DND-41 (cell line): ENCODE results near the gene EPAS1.

Source experiments
- ATAC-seq: fragments of 200-7000 bp; cut with Tn5 transposase; 3 replicates; pipeline ENCODE4 v1.9.1; 2021; ENCODE audit warnings: low read depth; ENCODE audit not compliant: insufficient read depth
- DNase-seq: peaks from one replicate; pipeline ENCODE4 v3.0.0-alpha.2; 2020
- H2AFZ ChIP-seq: 2 replicates; pipeline ENCODE4 v1.6.0; 2012; ENCODE audit warnings: low read depth, low read length
- H3K27ac ChIP-seq: 2 replicates; pipeline ENCODE4 v1.5.1; 2012; ENCODE audit warnings: low read length, inconsistent platforms
- H3K27me3 ChIP-seq: fragments of 200-600 bp; sonication (generic); 2 replicates; pipeline ENCODE4 v1.6.0; 2012; ENCODE audit warnings: low read length, mild to moderate bottlenecking, inconsistent platforms; ENCODE audit not compliant: insufficient read depth, poor library complexity
- H3K36me3 ChIP-seq: 2 replicates; pipeline ENCODE4 v1.5.1; 2012; ENCODE audit warnings: low read length, inconsistent platforms; ENCODE audit not compliant: insufficient read depth
- H3K4me1 ChIP-seq: 2 replicates; pipeline ENCODE4 v1.5.1; 2012; ENCODE audit warnings: mild to moderate bottlenecking, low read length; ENCODE audit not compliant: insufficient read depth
- H3K4me2 ChIP-seq: 2 replicates; pipeline ENCODE4 v1.6.0; 2012; ENCODE audit warnings: mild to moderate bottlenecking, moderate library complexity, low read length, inconsistent platforms; ENCODE audit not compliant: insufficient read depth
- H3K4me3 ChIP-seq, 2 experiments: fragments of 200-600 bp in 1 of 2; shearing (Covaris generic) in 1 of 2; 2 replicates each; pipeline ENCODE4 v1.5.1; 2012 to 2016; ENCODE audit warnings: inconsistent platforms in 2 of 2, low read length in 2 of 2, mild to moderate bottlenecking in 2 of 2, low read depth in 1 of 2, moderate library complexity in 1 of 2
- H3K79me2 ChIP-seq: 2 replicates; pipeline ENCODE4 v1.6.0; 2012; ENCODE audit warnings: low read length, inconsistent platforms; ENCODE audit not compliant: insufficient read depth
- H3K9ac ChIP-seq: 2 replicates; pipeline ENCODE4 v1.6.0; 2012; ENCODE audit warnings: low read depth, mild to moderate bottlenecking, inconsistent platforms, low read length, moderate library complexity
- H3K9me3 ChIP-seq: 2 replicates; pipeline ENCODE4 v1.5.1; 2012; ENCODE audit warnings: low read length, moderate library complexity, mild to moderate bottlenecking, inconsistent platforms; ENCODE audit not compliant: insufficient read depth, severe bottlenecking
- H4K20me1 ChIP-seq: 2 replicates; pipeline ENCODE4 v1.6.0; 2012; ENCODE audit warnings: low read length; ENCODE audit not compliant: insufficient read depth
- CTCF ChIP-seq: IDR thresholded peaks from 2 replicates; pipeline ENCODE4 v1.5.1; 2012; ENCODE audit warnings: borderline replicate concordance, low read length, moderate library complexity, mild to moderate bottlenecking; ENCODE audit not compliant: poor library complexity, severe bottlenecking; ENCODE audit errors: extremely low read depth
- EZH2 ChIP-seq: IDR thresholded peaks from 3 replicates; pipeline ENCODE4 v1.6.1; 2012; ENCODE audit warnings: borderline replicate concordance, low read depth, mild to moderate bottlenecking, moderate library complexity, low read length, inconsistent platforms; ENCODE audit not compliant: severe bottlenecking

Gene EPAS1

DNA sequence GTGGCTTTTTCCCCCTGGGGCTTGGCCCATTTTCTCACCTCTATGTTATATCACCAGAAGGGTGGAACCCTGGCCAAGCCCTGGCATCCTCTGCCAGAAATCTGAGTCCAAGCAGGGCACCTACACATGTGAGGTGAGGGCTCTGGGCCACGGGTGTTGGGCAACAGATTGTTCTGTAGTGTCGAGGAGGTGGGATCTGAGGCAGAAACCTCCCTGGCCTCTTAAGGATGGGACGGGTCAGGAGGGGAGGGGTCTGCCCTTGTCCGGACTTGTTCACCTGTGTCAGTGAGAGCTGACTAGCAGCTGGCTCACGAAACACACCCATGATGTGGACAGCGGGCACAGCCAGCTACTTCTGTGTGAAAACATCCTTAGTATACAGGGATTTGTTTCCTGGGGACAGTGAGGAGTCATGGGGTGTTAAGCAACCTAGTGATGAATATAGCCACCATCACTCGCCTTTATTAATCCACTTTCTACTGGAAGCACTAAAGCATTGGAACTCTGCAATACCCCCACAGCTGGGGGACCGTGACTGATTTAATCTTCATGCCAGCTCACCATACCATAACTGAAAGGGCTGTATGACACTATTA lies 35.6 kb downstream of the EPAS1 start:
- Histone ChIP-seq H3K4me3 (no peak overlapping the region), H3K27ac (no peak overlapping the region), H4K20me1 (no peaks in the 10 kb centered on the region), H3K4me2 (no peak overlapping the region), H3K9ac (no peak overlapping the region), H3K9me3 (no peaks in the 10 kb centered on the region), H3K27me3 (no peaks in the 10 kb centered on the region), H3K79me2 (no peaks in the 10 kb centered on the region), H2AFZ (no peak overlapping the region), H3K4me1 (peaks cover 15% of the 10 kb centered on the region), H3K36me3 (no peaks in the 10 kb centered on the region)
- DNase-seq (no peak), ATAC-seq (no peak)
- no peak for TF ChIP-seq CTCF
- no peak for TF ChIP-seq EZH2

DNA sequence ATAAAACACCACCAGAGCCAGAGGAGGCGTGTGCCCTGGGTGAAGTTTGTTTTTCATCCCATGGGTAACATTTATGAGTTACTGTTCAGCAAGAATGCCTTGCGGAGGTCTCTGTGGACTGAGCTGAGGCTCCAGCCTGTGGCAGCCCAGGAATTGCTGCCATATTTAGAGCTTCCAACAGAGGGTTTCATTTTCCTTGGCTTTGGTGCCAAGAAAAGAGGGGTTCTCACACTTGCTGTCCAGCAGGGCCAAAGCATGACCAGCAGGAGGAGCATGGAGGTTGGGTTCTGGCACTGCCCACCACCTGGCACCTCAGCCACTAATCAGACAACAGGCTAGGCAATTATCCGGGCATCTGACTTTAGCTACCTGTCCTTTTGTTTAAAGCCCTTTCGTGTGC lies 36.7 kb downstream of the EPAS1 start:
- DNase-seq (no peak), ATAC-seq (no peak)
- no peak overlapping the region for H3K4me3 ChIP-seq
- H3K36me3 ChIP-seq, result no peaks in the 10 kb centered on the region
- TF ChIP-seq EZH2, result no peak
- TF ChIP-seq CTCF, result no peak
- no peaks in the 10 kb centered on the region for H3K79me2 ChIP-seq
- no peak overlapping the region for H3K4me2 ChIP-seq
- H3K4me1 ChIP-seq, result peaks cover 20% of the 10 kb centered on the region
- no peaks in the 10 kb centered on the region for H3K27me3 ChIP-seq
- H4K20me1 ChIP-seq, result no peaks in the 10 kb centered on the region
- no peak overlapping the region for H3K27ac ChIP-seq
- no peak overlapping the region for H2AFZ ChIP-seq
- no peaks in the 10 kb centered on the region for H3K9me3 ChIP-seq
- no peak overlapping the region for H3K9ac ChIP-seq

- Histone ChIP-seq H3K27me3 (no peaks in the 10 kb centered on the region), H3K9ac (no peak overlapping the region), H3K36me3 (no peaks in the 10 kb centered on the region), H3K4me3 (no peak overlapping the region), H4K20me1 (no peaks in the 10 kb centered on the region), H3K27ac (no peak overlapping the region), H3K4me2 (no peak overlapping the region), H3K4me1 (peaks cover 20% of the 10 kb centered on the region), H3K79me2 (no peaks in the 10 kb centered on the region), H3K9me3 (no peaks in the 10 kb centered on the region), H2AFZ (no peak overlapping the region)
- DNase-seq (no peak), ATAC-seq (peak; percentile 47; the same call in 2 of the 3 replicates)
- TF ChIP-seq CTCF (no peak), EZH2 (no peak)
Measured at GRCh38 chr2:46334389-46335271, 37.4 kb downstream of the EPAS1 start.
